IMR-90 (cell line): Measurements from ENCODE around the gene ACACA. TPM values are rescaled to one million over a fixed set of nuclear protein-coding genes. Genes with fewer than 3 reads are reported as not detected.

Experiments
- ATAC-seq: fragments of 200-7000 bp; cut with Tn5 transposase; 2 replicates; pipeline ENCODE4 v1.9.1; 2020; ENCODE audit warnings: low read depth, mild to moderate bottlenecking, moderate library complexity
- BruUV-seq: library from RNA; stranded (reverse); fragments of 400-500 nt; replicated peaks from 2 replicates; lab custom pipeline; 2021; lab: Mats Ljungman, UMichigan
- CTCF ChIA-PET: fragments of 300-600 bp; formaldehyde crosslinking; extraction: SDS; loops from one replicate; lab custom pipeline; 2021; ENCODE audit warnings: antibody characterized with exemption; lab: Yijun Ruan, JAX
- POLR2A ChIA-PET: fragments of 300-600 bp; sonication (Branson Sonifier 250); formaldehyde crosslinking; loops from one replicate; lab custom pipeline; 2022; ENCODE audit warnings: antibody characterized with exemption; ENCODE audit not compliant: unreplicated experiment; lab: Charles Lee
- DNase-seq: peaks from one replicate; pipeline ENCODE4 v3.0.0; 2013
- H2AFZ ChIP-seq: replicated peaks from 2 replicates; pipeline ENCODE3; 2013; ENCODE audit warnings: low read length, mild to moderate bottlenecking; ENCODE audit not compliant: poor library complexity
- H2AK5ac ChIP-seq: 2 replicates; pipeline ENCODE4 v1.6.1; 2013; ENCODE audit warnings: low read depth, low read length, inconsistent platforms
- H2AK9ac ChIP-seq: replicated peaks from 2 replicates; pipeline ENCODE3; 2013; ENCODE audit warnings: mild to moderate bottlenecking, low read depth, low read length, moderate library complexity; ENCODE audit not compliant: poor library complexity
- H2BK120ac ChIP-seq: 2 replicates; pipeline ENCODE4 v1.6.1; 2013; ENCODE audit warnings: low read depth, low read length, inconsistent platforms
- H2BK15ac ChIP-seq: 3 replicates; pipeline ENCODE4 v1.6.1; 2013; ENCODE audit warnings: low read depth, low read length, inconsistent platforms
- H2BK20ac ChIP-seq: 2 replicates; pipeline ENCODE4 v1.6.1; 2013; ENCODE audit warnings: low read depth, mild to moderate bottlenecking, inconsistent platforms, low read length, moderate library complexity
- H2BK5ac ChIP-seq: 2 replicates; pipeline ENCODE4 v1.6.1; 2013; ENCODE audit warnings: mild to moderate bottlenecking, low read depth, low read length, inconsistent platforms; ENCODE audit not compliant: poor library complexity, severe bottlenecking
- H3K14ac ChIP-seq: replicated peaks from 2 replicates; pipeline ENCODE4 v1.6.1; 2013; ENCODE audit warnings: low read depth, low read length, inconsistent platforms
- H3K18ac ChIP-seq: 2 replicates; pipeline ENCODE4 v1.6.1; 2013; ENCODE audit warnings: low read depth, low read length, control low read depth
- H3K23ac ChIP-seq: 2 replicates; pipeline ENCODE4 v1.6.1; 2013; ENCODE audit warnings: low read depth, low read length, inconsistent platforms
- H3K27ac ChIP-seq: 2 replicates; pipeline ENCODE4 v1.5.1; 2013; ENCODE audit warnings: mild to moderate bottlenecking, control low read depth, low read length; ENCODE audit not compliant: insufficient read depth
- H3K27me3 ChIP-seq: 2 replicates; pipeline ENCODE4 v1.6.1; 2013; ENCODE audit warnings: low read length; ENCODE audit not compliant: control insufficient read depth, insufficient read depth
- H3K36me3 ChIP-seq: 2 replicates; pipeline ENCODE4 v1.6.1; 2013; ENCODE audit warnings: low read length, mixed read lengths; ENCODE audit not compliant: control insufficient read depth, insufficient read depth
- H3K4ac ChIP-seq: 2 replicates; pipeline ENCODE4 v1.6.1; 2013; ENCODE audit warnings: low read depth, low read length, inconsistent platforms
- H3K4me1 ChIP-seq: 2 replicates; pipeline ENCODE4 v1.6.1; 2013; ENCODE audit warnings: low read length, mixed read lengths; ENCODE audit not compliant: control insufficient read depth, insufficient read depth
- H3K4me2 ChIP-seq: 2 replicates; pipeline ENCODE4 v1.6.1; 2013; ENCODE audit warnings: low read depth, mild to moderate bottlenecking, control low read depth, low read length, moderate library complexity
- H3K4me3 ChIP-seq: 2 replicates; pipeline ENCODE4 v1.5.1; 2013; ENCODE audit warnings: low read depth, mild to moderate bottlenecking, control low read depth, low read length, moderate library complexity; ENCODE audit not compliant: insufficient read depth
- H3K56ac ChIP-seq: 2 replicates; pipeline ENCODE4 v1.6.1; 2013; ENCODE audit warnings: low read length, inconsistent platforms; ENCODE audit not compliant: insufficient read depth; ENCODE audit errors: extremely low read depth
- H3K79me1 ChIP-seq, 2 experiments: 2 replicates each; pipeline ENCODE4 v1.6.1; 2013; ENCODE audit warnings: low read length in 2 of 2, inconsistent platforms in 1 of 2, low read depth in 1 of 2
- H3K9ac ChIP-seq: 2 replicates; pipeline ENCODE4 v1.6.1; 2013; ENCODE audit warnings: low read depth, low read length, control low read depth
- H3K9me1 ChIP-seq: 2 replicates; pipeline ENCODE4 v1.6.1; 2013; ENCODE audit warnings: low read length, inconsistent platforms; ENCODE audit not compliant: insufficient read depth
- H3K9me3 ChIP-seq: 2 replicates; pipeline ENCODE4 v1.6.1; 2013; ENCODE audit warnings: low read length; ENCODE audit not compliant: control insufficient read depth, insufficient read depth
- H4K20me1 ChIP-seq: 2 replicates; pipeline ENCODE4 v1.6.1; 2013; ENCODE audit warnings: low read length, inconsistent platforms; ENCODE audit not compliant: insufficient read depth
- H4K5ac ChIP-seq: 2 replicates; pipeline ENCODE4 v1.6.1; 2013; ENCODE audit warnings: mild to moderate bottlenecking, low read depth, low read length, control low read depth
- H4K8ac ChIP-seq, 2 experiments: 2 replicates each; pipeline ENCODE4 v1.6.1; 2013; ENCODE audit warnings: low read depth in 2 of 2, low read length in 2 of 2, control low read depth in 1 of 2, inconsistent platforms in 1 of 2
- H4K91ac ChIP-seq: 2 replicates; pipeline ENCODE4 v1.6.1; 2013; ENCODE audit warnings: low read depth, low read length, inconsistent platforms; ENCODE audit not compliant: insufficient read depth
- RCOR1 ChIP-seq: IDR thresholded peaks from 2 replicates; pipeline ENCODE4 v1.6.1; 2012; ENCODE audit warnings: mild to moderate bottlenecking, low read length, improper control_type of control experiment; ENCODE audit not compliant: insufficient replicate concordance
- SMC3 ChIP-seq: fragments of 150-350 bp; IDR thresholded peaks from 2 replicates; pipeline ENCODE4 v1.6.1; 2016; ENCODE audit warnings: low read depth, mild to moderate bottlenecking, antibody characterized with exemption, low read length, moderate library complexity
- WGBS, 2 experiments: methylation state at CpG; one replicate each; pipeline versions ENCODE4 v1.1.5 to v1.1.7; 2013; ENCODE audit warnings: missing lambda C conversion rate in 2 of 2; ENCODE audit not compliant: insufficient read length in 1 of 2; ENCODE audit errors: extremely low coverage in 2 of 2; 5-methylcytosine and 5-hydroxymethylcytosine counted together
- dilution Hi-C: fragments of 300-500 bp; cut with HindIII; formaldehyde crosslinking; loops from one replicate; pipeline ENCODE4 v1.14.3; 2018; ENCODE audit warnings: low sequenced_read_pairs; ENCODE audit not compliant: unreplicated experiment
- in situ Hi-C: fragments of 300-500 bp; cut with MboI; formaldehyde crosslinking; loops from 3 replicates; pipeline ENCODE4 v1.14.3; 2019; ENCODE audit warnings: low sequenced_read_pairs, inconsistent platforms, mixed read lengths
- intact Hi-C: fragments of 100-400 bp; cut with micrococcal nuclease; formaldehyde crosslinking; loops from 2 replicates; pipeline ENCODE4 v1.10.0; 2022
- polyA plus RNA-seq, 3 experiments: library from polyadenylated mRNA; depleted of rRNA; stranded (reverse); fragments of >200 nt; gene quantifications; 2 replicates each; pipeline ENCODE4 v1.2.3, GENCODE V29; 2012; ENCODE audit warnings: low replicate concordance in 1 of 3
- total RNA-seq: library from RNA; depleted of rRNA; stranded (reverse); fragments of >200 nt; gene quantifications from 2 replicates; pipeline ENCODE4 v1.2.3, GENCODE V29; 2012
- TF ChIP-seq, protein P1 (sequence below): conservative IDR thresholded peaks from 2 replicates; pipeline ENCODE4 v1.5.1; 2012; ENCODE audit warnings: mild to moderate bottlenecking, low read depth, low read length, improper control_type of control experiment

Gene ACACA
- total and polyA plus RNA-seq, 2 of the 4 experiments (the other 2 are of a cell fraction) = 21.3 to 39.1 TPM

DNA sequence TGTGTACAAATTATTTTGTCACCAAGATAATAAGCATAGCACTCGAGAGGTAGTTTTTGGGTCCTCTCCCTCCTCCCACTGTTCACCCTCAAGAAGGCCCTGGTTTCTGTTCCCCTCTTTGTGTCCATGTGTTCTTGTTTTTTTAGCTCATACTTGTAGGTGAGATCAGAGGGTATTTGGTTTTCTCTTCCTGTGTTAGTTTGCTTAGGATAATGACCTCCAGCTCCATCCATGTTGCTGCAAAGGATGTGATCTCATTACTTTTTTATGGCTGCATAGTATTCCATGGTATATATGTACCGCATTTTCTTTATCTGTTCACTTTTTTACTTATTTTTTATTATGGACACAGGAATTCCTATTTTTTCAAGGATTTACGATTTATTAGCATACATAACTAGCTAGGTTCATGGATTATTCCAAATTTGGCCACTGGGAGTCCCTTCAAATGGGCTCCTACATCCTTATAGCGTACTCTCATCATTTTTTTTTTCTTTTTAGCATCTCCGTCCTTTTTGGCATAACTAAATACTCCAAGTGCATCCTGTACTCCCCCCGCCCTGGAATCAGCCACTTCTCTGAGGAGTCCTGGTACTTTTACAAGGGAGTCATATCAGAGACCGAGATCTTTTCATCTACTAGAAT lies 7.4 kb upstream of the ACACA start:
- Histone ChIP-seq H3K9me3 (no peaks in the 10 kb centered on the region), H2BK120ac (no peak overlapping the region), H3K23ac (no peak overlapping the region), H3K4me2 (no peak overlapping the region), H3K56ac (no peak overlapping the region), H2AFZ (no peak overlapping the region), H2BK5ac (no peak overlapping the region), H3K18ac (no peak overlapping the region), H2BK20ac (no peak overlapping the region), H3K36me3 (peaks cover 20% of the 10 kb centered on the region), H2BK15ac (no peak overlapping the region), H3K27me3 (no peaks in the 10 kb centered on the region), H2AK9ac (no peak overlapping the region), H3K14ac (no peak overlapping the region), H3K79me1 (peaks cover 11 to 32% of the 10 kb centered on the region in 2 experiments; a peak in 3 of 4 replicates), H3K4me1 (0 out of 2 replicates have a peak, but pooled peaks cover 2% of the 10 kb centered on the region), H4K8ac (no peak overlapping the region), H2AK5ac (no peak overlapping the region), H3K4me3 (no peak overlapping the region), H4K91ac (no peak overlapping the region), H3K4ac (no peak overlapping the region), H3K27ac (no peak overlapping the region), H4K20me1 (no peaks in the 10 kb centered on the region), H3K9ac (no peak overlapping the region), H3K9me1 (peaks cover 3% of the 10 kb centered on the region), H4K5ac (no peak overlapping the region)
- DNase-seq (peak; percentile 20), ATAC-seq (no peak)
- intact Hi-C loops (no loop called here), dilution Hi-C loops (no loop called here), in situ Hi-C loops (no loop called here)
- no TSS peak for BruUV-seq
- ChIA-PET POLR2A (no interaction called here), CTCF (interaction anchor here (0.6 to 0.7 kb wide), 6 partner anchors 16 to 309 kb away, joined by 3 to 8 read pairs (median 4); no protein-coding TSS in a partner anchor)
- no CpG with 5 or more reads among the region's 7 CpGs for WGBS, 2 experiments
- TF ChIP-seq, protein P1, sequence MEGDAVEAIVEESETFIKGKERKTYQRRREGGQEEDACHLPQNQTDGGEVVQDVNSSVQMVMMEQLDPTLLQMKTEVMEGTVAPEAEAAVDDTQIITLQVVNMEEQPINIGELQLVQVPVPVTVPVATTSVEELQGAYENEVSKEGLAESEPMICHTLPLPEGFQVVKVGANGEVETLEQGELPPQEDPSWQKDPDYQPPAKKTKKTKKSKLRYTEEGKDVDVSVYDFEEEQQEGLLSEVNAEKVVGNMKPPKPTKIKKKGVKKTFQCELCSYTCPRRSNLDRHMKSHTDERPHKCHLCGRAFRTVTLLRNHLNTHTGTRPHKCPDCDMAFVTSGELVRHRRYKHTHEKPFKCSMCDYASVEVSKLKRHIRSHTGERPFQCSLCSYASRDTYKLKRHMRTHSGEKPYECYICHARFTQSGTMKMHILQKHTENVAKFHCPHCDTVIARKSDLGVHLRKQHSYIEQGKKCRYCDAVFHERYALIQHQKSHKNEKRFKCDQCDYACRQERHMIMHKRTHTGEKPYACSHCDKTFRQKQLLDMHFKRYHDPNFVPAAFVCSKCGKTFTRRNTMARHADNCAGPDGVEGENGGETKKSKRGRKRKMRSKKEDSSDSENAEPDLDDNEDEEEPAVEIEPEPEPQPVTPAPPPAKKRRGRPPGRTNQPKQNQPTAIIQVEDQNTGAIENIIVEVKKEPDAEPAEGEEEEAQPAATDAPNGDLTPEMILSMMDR = peak; percentile 33
- TF ChIP-seq SMC3 (0 out of 2 replicates have a peak, but pooled peaks have one; percentile 13), RCOR1 (no peak)
